ENCODE results near the gene RIPPLY2.

RIPPLY2 gene

DNA sequence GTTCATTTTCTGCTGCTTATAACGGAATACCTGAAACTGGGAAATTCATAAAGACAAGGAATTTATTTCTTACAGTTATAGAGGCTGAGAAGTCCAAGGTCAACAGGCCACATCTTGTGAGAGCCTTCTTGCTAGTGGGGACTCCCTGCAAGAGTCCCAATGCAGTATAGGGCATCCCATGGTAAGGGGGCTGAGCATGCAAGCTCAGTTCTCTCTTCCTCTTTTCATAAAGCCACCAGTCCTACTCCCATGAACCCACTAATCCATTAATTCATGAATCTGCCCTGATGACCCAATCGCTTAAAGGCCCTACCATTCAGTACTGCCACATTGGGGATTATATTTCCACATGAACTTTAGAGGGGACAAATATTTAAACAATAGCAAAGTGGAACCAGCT, 32.8 kb downstream of the RIPPLY2 start:
- TF ChIP-seq ZFP3 (CRISPR knock-in tag; IDR thresholded peaks at IDR 0.05) (no peak), SNAI2 (CRISPR knock-in tag; IDR thresholded peaks at IDR 0.05) (no peak), CSRNP3 (CRISPR knock-in tag; IDR thresholded peaks at IDR 0.05) (no peak), CSDC2 (CRISPR knock-in tag; IDR thresholded peaks at IDR 0.05) (no peak), ZC3H10 (CRISPR knock-in tag; IDR thresholded peaks at IDR 0.05) (no peak), BACH2 (CRISPR knock-in tag; IDR thresholded peaks at IDR 0.05; ENCODE audit: borderline replicate concordance) (no peak), RARB (CRISPR knock-in tag; IDR thresholded peaks at IDR 0.05) (no peak), ESRRG (CRISPR knock-in tag; IDR thresholded peaks at IDR 0.05) (no peak), GLIS3 (CRISPR knock-in tag; IDR thresholded peaks at IDR 0.05) (no peak), TOX (CRISPR knock-in tag; IDR thresholded peaks at IDR 0.05; ENCODE audit: borderline replicate concordance) (no peak), ISL1 (CRISPR knock-in tag; IDR thresholded peaks at IDR 0.05) (no peak), ARNTL (CRISPR knock-in tag; IDR thresholded peaks at IDR 0.05; ENCODE audit: borderline replicate concordance, low read depth) (no peak), ZNF565 (CRISPR knock-in tag; conservative IDR thresholded peaks at IDR 0.05; ENCODE audit: low read depth) (no peak), TCF4 (CRISPR knock-in tag; IDR thresholded peaks at IDR 0.05; ENCODE audit: borderline replicate concordance) (no peak)
- TF ChIP-seq, protein P1, sequence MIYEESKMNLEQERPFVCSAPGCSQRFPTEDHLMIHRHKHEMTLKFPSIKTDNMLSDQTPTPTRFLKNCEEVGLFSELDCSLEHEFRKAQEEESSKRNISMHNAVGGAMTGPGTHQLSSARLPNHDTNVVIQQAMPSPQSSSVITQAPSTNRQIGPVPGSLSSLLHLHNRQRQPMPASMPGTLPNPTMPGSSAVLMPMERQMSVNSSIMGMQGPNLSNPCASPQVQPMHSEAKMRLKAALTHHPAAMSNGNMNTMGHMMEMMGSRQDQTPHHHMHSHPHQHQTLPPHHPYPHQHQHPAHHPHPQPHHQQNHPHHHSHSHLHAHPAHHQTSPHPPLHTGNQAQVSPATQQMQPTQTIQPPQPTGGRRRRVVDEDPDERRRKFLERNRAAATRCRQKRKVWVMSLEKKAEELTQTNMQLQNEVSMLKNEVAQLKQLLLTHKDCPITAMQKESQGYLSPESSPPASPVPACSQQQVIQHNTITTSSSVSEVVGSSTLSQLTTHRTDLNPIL (CRISPR knock-in tag; IDR thresholded peaks at IDR 0.05; ENCODE audit: low read depth): no peak
- TF ChIP-seq, protein P2, sequence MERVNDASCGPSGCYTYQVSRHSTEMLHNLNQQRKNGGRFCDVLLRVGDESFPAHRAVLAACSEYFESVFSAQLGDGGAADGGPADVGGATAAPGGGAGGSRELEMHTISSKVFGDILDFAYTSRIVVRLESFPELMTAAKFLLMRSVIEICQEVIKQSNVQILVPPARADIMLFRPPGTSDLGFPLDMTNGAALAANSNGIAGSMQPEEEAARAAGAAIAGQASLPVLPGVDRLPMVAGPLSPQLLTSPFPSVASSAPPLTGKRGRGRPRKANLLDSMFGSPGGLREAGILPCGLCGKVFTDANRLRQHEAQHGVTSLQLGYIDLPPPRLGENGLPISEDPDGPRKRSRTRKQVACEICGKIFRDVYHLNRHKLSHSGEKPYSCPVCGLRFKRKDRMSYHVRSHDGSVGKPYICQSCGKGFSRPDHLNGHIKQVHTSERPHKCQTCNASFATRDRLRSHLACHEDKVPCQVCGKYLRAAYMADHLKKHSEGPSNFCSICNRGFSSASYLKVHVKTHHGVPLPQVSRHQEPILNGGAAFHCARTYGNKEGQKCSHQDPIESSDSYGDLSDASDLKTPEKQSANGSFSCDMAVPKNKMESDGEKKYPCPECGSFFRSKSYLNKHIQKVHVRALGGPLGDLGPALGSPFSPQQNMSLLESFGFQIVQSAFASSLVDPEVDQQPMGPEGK (CRISPR knock-in tag; IDR thresholded peaks at IDR 0.05; ENCODE audit: borderline replicate concordance): no peak
- ATAC-seq: no peak

- no peak for TF ChIP-seq TOX (CRISPR knock-in tag; IDR thresholded peaks at IDR 0.05; ENCODE audit: borderline replicate concordance)
- no peak for TF ChIP-seq ESRRG (CRISPR knock-in tag; IDR thresholded peaks at IDR 0.05)
- no peak for TF ChIP-seq ZNF8 (CRISPR knock-in tag; IDR thresholded peaks at IDR 0.05)
- ATAC-seq: no peak
These were observed 36.5 kb downstream of the RIPPLY2 start for GRCh38 chr6:83889621-83890020.

GRCh38 chr6:83890520-83890919, 37.4 kb downstream of the RIPPLY2 start:
- ATAC-seq: no peak
- TF ChIP-seq POU6F1 (CRISPR knock-in tag; IDR thresholded peaks at IDR 0.05; ENCODE audit: borderline replicate concordance, low read depth) (no peak), ZFP30 (CRISPR knock-in tag; IDR thresholded peaks at IDR 0.05) (no peak), CSRNP3 (CRISPR knock-in tag; IDR thresholded peaks at IDR 0.05) (no peak), ZNF8 (CRISPR knock-in tag; IDR thresholded peaks at IDR 0.05) (no peak), ZNF70 (CRISPR knock-in tag; IDR thresholded peaks at IDR 0.05) (no peak), BACH2 (CRISPR knock-in tag; IDR thresholded peaks at IDR 0.05; ENCODE audit: borderline replicate concordance) (no peak), RARB (CRISPR knock-in tag; IDR thresholded peaks at IDR 0.05) (no peak)

GRCh38 chr6:83891586-83891985, 38.4 kb downstream of the RIPPLY2 start:
- no peak for TF ChIP-seq CSDC2 (CRISPR knock-in tag; IDR thresholded peaks at IDR 0.05)
- TF ChIP-seq BACH2 (CRISPR knock-in tag; IDR thresholded peaks at IDR 0.05; ENCODE audit: borderline replicate concordance): no peak
- TF ChIP-seq PPARA (CRISPR knock-in tag; IDR thresholded peaks at IDR 0.05; ENCODE audit: borderline replicate concordance): no peak

More at GRCh38 chr6:83891586-83891985, 38.4 kb downstream of the RIPPLY2 start:
- no peak for ATAC-seq

All from SK-N-SH treated with all-trans-retinoic acid at 6 μM for 48 hours (cell line).